ENCODE measurements around the gene FAM111B.
"Not testable (repeated sequence)": the region's sequence is repeated elsewhere in the genome, so short reads cannot be mapped to it uniquely, and the experiment has no call there.

FAM111B gene

DNA sequence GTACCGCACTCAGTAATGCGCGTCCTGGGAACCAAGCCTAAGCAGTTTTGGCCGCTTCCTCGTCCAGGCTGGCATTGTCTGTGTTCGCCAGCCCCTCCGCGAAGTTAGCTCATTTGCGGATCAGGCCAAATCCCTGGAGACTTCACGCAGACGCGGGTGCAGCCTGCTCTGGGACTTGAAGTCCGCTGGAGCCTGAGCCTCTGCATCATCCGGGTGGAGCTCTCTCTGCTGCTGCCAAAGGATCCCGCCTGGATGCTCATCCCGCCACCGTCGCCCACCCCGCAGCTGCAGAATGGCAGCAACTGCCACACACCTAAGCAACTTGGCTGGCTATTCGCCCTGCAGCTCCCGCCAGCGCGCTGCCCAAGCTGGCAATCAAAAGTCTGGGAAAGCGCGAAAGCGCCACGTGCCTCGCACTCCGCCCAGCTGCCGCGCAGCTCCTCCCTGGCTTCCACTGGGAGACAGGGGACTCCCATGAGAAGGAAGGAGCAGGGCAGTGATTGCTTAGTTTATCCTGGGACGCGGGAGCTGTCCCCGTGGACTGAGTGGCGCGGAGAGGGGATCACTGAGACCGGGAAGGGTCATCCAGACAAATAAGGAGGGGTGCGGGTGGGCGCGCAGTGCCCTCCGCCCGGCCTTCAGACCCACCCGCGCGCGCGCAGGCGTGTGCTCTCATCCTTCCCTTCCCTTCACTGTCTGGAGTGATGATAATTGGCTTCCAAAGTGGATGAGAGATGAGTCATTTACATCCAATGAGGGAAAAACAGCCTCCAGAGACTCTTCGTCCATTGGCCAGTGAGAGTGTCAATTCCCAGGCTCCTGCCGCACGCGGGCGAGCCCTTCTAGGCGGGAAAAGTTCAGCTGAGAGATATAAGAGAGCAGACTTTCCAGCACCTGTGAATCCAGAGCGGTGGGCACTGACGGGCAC lies 44.2 kb upstream of the FAM111B start:
- no peaks in the 10 kb centered on the region for H3K4me1 ChIP-seq (ENCODE audit: control insufficient read depth, insufficient read depth, low read length)
- H3K4me3 ChIP-seq (ENCODE audit: low read depth, low read length): no peak overlapping the region
- H3K9me3 ChIP-seq (ENCODE audit: control insufficient read depth, insufficient read depth, low read depth, low read length): no peaks in the 10 kb centered on the region
- no peak overlapping the region for H3K27ac ChIP-seq (ENCODE audit: extremely low read depth, low read depth, low read length)
- TF ChIP-seq, protein P1, sequence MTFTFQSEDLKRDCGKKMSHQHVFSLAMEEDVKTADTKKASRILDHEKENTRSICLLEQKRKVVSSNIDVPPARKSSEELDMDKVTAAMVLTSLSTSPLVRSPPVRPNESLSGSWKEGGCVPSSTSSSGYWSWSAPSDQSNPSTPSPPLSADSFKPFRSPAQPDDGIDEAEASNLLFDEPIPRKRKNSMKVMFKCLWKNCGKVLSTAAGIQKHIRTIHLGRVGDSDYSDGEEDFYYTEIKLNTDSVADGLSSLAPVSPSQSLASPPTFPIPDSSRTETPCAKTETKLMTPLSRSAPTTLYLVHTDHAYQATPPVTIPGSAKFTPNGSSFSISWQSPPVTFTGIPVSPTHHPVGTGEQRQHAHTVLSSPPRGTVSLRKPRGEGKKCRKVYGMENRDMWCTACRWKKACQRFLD (tag by site-specific recombination; IDR thresholded peaks at IDR 0.05): no peak
- TF ChIP-seq, protein P2, sequence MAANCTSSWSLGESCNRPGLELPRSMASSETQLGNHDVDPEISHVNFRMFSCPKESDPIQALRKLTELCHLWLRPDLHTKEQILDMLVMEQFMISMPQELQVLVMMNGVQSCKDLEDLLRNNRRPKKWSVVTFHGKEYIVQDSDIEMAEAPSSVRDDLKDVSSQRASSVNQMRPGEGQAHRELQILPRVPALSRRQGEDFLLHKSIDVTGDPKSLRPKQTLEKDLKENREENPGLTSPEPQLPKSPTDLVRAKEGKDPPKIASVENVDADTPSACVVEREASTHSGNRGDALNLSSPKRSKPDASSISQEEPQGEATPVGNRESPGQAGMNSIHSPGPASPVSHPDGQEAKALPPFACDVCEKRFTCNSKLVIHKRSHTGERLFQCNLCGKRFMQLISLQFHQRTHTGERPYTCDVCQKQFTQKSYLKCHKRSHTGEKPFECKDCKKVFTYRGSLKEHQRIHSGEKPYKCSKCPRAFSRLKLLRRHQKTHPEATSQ (tag by site-specific recombination; IDR thresholded peaks at IDR 0.05): no peak
- ChIA-PET POLR2A (no interaction called here), CTCF (interaction anchor here (0.6 kb wide), 2 partner anchors 74 to 162 kb away, joined by 3 to 4 read pairs; no protein-coding TSS in a partner anchor)
- no peaks in the 10 kb centered on the region for H3K36me3 ChIP-seq (ENCODE audit: control insufficient read depth in 2 of 2, insufficient read depth in 1 of 2, low read length in 2 of 2)

DNA sequence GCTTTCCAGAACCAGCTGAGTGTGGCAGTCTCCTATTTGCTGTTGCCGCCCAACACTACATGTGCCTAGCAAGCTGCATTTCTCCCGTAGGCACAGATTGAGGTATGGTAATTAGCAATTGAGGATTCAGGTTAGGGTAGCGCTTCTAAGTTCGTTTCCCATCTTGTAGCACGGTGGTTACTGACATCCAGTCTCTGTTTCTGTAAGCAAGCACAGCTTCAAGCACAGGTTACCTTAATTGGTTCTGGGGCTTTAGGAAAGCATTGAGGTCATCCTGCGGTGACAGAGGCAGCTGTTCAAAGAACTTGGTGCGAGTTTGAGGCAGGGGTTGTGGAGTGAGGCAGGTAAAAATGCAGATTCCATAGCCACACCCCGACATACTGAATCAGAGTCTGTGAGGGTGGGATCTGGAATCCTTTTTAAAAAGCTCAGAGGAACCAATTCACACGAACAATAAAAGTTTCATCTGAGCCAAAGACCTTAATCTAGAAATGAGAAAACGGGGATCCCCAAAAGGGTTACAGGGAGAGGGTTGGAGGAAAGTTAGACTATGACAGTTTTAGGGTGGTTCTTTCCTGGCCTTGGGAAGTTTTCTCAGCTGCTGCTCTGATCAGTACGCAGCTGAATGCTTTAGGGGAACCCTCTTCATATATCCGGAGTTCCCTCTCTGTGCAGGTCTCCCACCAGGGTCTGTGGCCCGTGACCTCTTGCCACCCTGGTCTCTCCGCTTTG lies 42.9 kb upstream of the FAM111B start:
- POLR2A ChIA-PET; H3K4me3 ChIP-seq (ENCODE audit: low read depth, low read length); H3K4me1 ChIP-seq (ENCODE audit: control insufficient read depth, insufficient read depth, low read length); H3K36me3 ChIP-seq (ENCODE audit: control insufficient read depth in 2 of 2, insufficient read depth in 1 of 2, low read length in 2 of 2); H3K27ac ChIP-seq (ENCODE audit: extremely low read depth, low read depth, low read length); H3K9me3 ChIP-seq (ENCODE audit: control insufficient read depth, insufficient read depth, low read depth, low read length): not testable (repeated sequence)
- CTCF ChIA-PET: interaction anchor here (0.6 kb wide), 1 partner anchor 728 kb away, joined by 3 read pairs; no protein-coding TSS in a partner anchor

DNA sequence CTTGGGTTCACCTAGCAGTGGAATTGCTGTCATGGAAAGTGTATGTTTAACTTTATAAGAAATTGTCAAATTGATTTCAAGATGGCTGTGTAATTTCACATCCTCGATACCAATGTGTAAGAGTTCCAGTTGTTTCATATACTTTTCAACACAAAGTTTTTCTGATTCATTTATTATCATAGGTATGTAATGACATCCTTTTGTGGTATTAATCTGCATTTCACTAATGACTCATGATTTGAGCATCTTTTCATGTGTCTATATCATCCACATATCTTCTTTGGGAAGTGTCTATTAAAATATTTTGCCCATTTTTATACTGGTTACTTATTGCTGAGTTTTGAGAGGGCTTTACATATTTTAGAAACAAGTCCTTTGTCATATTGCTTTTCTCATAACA lies 38.0 kb upstream of the FAM111B start:
- TF ChIP-seq, protein P3, sequence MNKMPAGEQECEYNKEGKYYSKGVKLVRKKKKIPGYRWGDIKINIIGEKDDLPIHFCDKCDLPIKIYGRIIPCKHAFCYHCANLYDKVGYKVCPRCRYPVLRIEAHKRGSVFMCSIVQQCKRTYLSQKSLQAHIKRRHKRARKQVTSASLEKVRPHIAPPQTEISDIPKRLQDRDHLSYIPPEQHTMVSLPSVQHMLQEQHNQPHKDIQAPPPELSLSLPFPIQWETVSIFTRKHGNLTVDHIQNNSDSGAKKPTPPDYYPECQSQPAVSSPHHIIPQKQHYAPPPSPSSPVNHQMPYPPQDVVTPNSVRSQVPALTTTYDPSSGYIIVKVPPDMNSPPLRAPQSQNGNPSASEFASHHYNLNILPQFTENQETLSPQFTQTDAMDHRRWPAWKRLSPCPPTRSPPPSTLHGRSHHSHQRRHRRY (tag by site-specific recombination; IDR thresholded peaks at IDR 0.05): no peak
- TF ChIP-seq ZNF133 (tag by site-specific recombination; IDR thresholded peaks at IDR 0.05): no peak
- no peak for TF ChIP-seq ZNF830 (tag by site-specific recombination; IDR thresholded peaks at IDR 0.05; ENCODE audit: low read depth)
- no peak for TF ChIP-seq ZNF433 (tag by site-specific recombination; IDR thresholded peaks at IDR 0.05; ENCODE audit: low read depth)
- no peak for TF ChIP-seq ZNF274 (IDR thresholded peaks at IDR 0.05; ENCODE audit: low read length)
- no peak for TF ChIP-seq ZNF274 (tag by site-specific recombination; IDR thresholded peaks at IDR 0.05; ENCODE audit: borderline replicate concordance)
- TF ChIP-seq ZXDB (tag by site-specific recombination; IDR thresholded peaks at IDR 0.05): no peak
- no peak for TF ChIP-seq ZNF501 (tag by site-specific recombination; IDR thresholded peaks at IDR 0.05)
- TF ChIP-seq KLF7 (tag by site-specific recombination; IDR thresholded peaks at IDR 0.05; ENCODE audit: borderline replicate concordance): no peak
- TF ChIP-seq ZNF324 (tag by site-specific recombination; IDR thresholded peaks at IDR 0.05): no peak
- TF ChIP-seq ZNF211 (tag by site-specific recombination; IDR thresholded peaks at IDR 0.05; ENCODE audit: low read depth): no peak
- TF ChIP-seq KLF1 (tag by site-specific recombination; IDR thresholded peaks at IDR 0.05): no peak
- no peak for TF ChIP-seq ZBTB8A (tag by site-specific recombination; IDR thresholded peaks at IDR 0.05)
- TF ChIP-seq, protein P4, sequence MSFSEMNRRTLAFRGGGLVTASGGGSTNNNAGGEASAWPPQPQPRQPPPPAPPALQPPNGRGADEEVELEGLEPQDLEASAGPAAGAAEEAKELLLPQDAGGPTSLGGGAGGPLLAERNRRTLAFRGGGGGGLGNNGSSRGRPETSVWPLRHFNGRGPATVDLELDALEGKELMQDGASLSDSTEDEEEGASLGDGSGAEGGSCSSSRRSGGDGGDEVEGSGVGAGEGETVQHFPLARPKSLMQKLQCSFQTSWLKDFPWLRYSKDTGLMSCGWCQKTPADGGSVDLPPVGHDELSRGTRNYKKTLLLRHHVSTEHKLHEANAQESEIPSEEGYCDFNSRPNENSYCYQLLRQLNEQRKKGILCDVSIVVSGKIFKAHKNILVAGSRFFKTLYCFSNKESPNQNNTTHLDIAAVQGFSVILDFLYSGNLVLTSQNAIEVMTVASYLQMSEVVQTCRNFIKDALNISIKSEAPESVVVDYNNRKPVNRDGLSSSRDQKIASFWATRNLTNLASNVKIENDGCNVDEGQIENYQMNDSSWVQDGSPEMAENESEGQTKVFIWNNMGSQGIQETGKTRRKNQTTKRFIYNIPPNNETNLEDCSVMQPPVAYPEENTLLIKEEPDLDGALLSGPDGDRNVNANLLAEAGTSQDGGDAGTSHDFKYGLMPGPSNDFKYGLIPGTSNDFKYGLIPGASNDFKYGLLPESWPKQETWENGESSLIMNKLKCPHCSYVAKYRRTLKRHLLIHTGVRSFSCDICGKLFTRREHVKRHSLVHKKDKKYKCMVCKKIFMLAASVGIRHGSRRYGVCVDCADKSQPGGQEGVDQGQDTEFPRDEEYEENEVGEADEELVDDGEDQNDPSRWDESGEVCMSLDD (tag by site-specific recombination; IDR thresholded peaks at IDR 0.05): no peak
- TF ChIP-seq ZNF266 (tag by site-specific recombination; IDR thresholded peaks at IDR 0.05; ENCODE audit: low read depth): no peak
- ChIA-PET POLR2A (no interaction called here), CTCF (no interaction called here)
- H3K27ac ChIP-seq (ENCODE audit: extremely low read depth, low read depth, low read length): no peak overlapping the region
- H3K4me3 ChIP-seq (ENCODE audit: low read depth, low read length): no peak overlapping the region
- H3K4me1 ChIP-seq (ENCODE audit: control insufficient read depth, insufficient read depth, low read length): no peaks in the 10 kb centered on the region
- H3K9me3 ChIP-seq (ENCODE audit: control insufficient read depth, insufficient read depth, low read depth, low read length): no peaks in the 10 kb centered on the region
- H3K36me3 ChIP-seq (ENCODE audit: control insufficient read depth in 2 of 2, insufficient read depth in 1 of 2, low read length in 2 of 2): no peaks in the 10 kb centered on the region

Data from HEK293 (cell line).